HepG2 (cell line): Measurements from ENCODE around the gene INTS2. TPM values are rescaled to one million over a fixed set of nuclear protein-coding genes. Genes with fewer than 3 reads are reported as not detected.

ENCODE experiments used
- AHR ChIP-seq: IDR thresholded peaks from 2 replicates; pipeline ENCODE4 v1.6.1; 2018; ENCODE audit warnings: missing genetic modification reagents, missing compliant biosample characterization
- ATF7 ChIP-seq, 2 experiments: fragments of 450-650 bp in 1 of 2; sonication (generic) in 1 of 2; formaldehyde crosslinking in 1 of 2; IDR thresholded peaks; 2 replicates each; pipeline versions ENCODE4 v1.4.0 to v1.6.1; 2016 to 2020; ENCODE audit warnings: antibody characterized with exemption in 1 of 2, mild to moderate bottlenecking in 1 of 2, missing genetic modification reagents in 1 of 2
- DMAP1 ChIP-seq: IDR thresholded peaks from 2 replicates; pipeline ENCODE4 v1.6.1; 2016
- DRAP1 ChIP-seq: IDR thresholded peaks from 2 replicates; pipeline ENCODE4 v1.6.1; 2016; ENCODE audit warnings: missing genetic modification reagents, missing compliant biosample characterization
- E2F2 ChIP-seq: sonication (generic); formaldehyde crosslinking; IDR thresholded peaks from 2 replicates; pipeline ENCODE4 v1.4.0; 2020; ENCODE audit warnings: missing genetic modification reagents, borderline replicate concordance
- FOSL2 ChIP-seq: sonication (generic); formaldehyde crosslinking; IDR thresholded peaks from 2 replicates; pipeline ENCODE4 v1.4.0; 2020; ENCODE audit warnings: missing genetic modification reagents
- HDAC1 ChIP-seq: sonication (generic); formaldehyde crosslinking; IDR thresholded peaks from 2 replicates; pipeline ENCODE4 v1.5.1; 2020; ENCODE audit warnings: mild to moderate bottlenecking, missing genetic modification reagents
- HNRNPLL ChIP-seq: fragments of 200-400 bp; formaldehyde crosslinking; IDR thresholded peaks from 2 replicates; pipeline ENCODE4 v1.6.1; 2017; ENCODE audit warnings: mild to moderate bottlenecking, low read depth, low read length; ENCODE audit not compliant: poor library complexity, severe bottlenecking
- KLF15 ChIP-seq: sonication (generic); formaldehyde crosslinking; IDR thresholded peaks from 2 replicates; pipeline ENCODE4 v1.8.1; 2023; ENCODE audit warnings: borderline replicate concordance, mild to moderate bottlenecking, inconsistent platforms, missing genetic modification reagents, mixed read lengths
- MAFK ChIP-seq, 2 experiments: IDR thresholded peaks in 1 of 2; conservative IDR thresholded peaks in 1 of 2; 2 replicates each; pipeline ENCODE4 v1.6.1; 2011; ENCODE audit warnings: improper control_type of control experiment in 2 of 2, low read length in 2 of 2
- PAWR ChIP-seq: sonication (generic); formaldehyde crosslinking; IDR thresholded peaks from 2 replicates; pipeline ENCODE4 v1.4.0; 2020; ENCODE audit warnings: missing genetic modification reagents, mild to moderate bottlenecking, borderline replicate concordance
- RBFOX2 ChIP-seq: fragments of 200-400 bp; formaldehyde crosslinking; IDR thresholded peaks from 2 replicates; pipeline ENCODE4 v1.6.1; 2017; ENCODE audit warnings: low read depth, mild to moderate bottlenecking, low read length
- RELA ChIP-seq: sonication (generic); formaldehyde crosslinking; IDR thresholded peaks from 2 replicates; pipeline ENCODE4 v1.4.0; 2020; ENCODE audit warnings: missing genetic modification reagents
- SP4 ChIP-seq: sonication (generic); formaldehyde crosslinking; IDR thresholded peaks from 2 replicates; pipeline ENCODE4 v1.8.1; 2023; ENCODE audit warnings: mild to moderate bottlenecking, missing genetic modification reagents
- SSRP1 ChIP-seq: IDR thresholded peaks from 2 replicates; pipeline ENCODE4 v1.6.1; 2016; ENCODE audit warnings: control low read depth
- SYNCRIP ChIP-seq: fragments of 200-400 bp; formaldehyde crosslinking; IDR thresholded peaks from 2 replicates; pipeline ENCODE4 v1.6.1; 2018; ENCODE audit warnings: mild to moderate bottlenecking, low read depth, low read length; ENCODE audit not compliant: insufficient read depth
- TBL1XR1 ChIP-seq: fragments of 150-350 bp; IDR thresholded peaks from 2 replicates; pipeline ENCODE4 v1.6.1; 2014; ENCODE audit warnings: borderline replicate concordance, low read length; ENCODE audit not compliant: partially characterized antibody
- TRIM24 ChIP-seq: sonication (generic); formaldehyde crosslinking; IDR thresholded peaks from 2 replicates; pipeline ENCODE4 v1.8.0; 2022; ENCODE audit warnings: mild to moderate bottlenecking, missing genetic modification reagents
- YEATS4 ChIP-seq: sonication (generic); formaldehyde crosslinking; IDR thresholded peaks from 2 replicates; pipeline ENCODE4 v1.4.0; 2020; ENCODE audit warnings: missing genetic modification reagents, borderline replicate concordance
- ZIK1 ChIP-seq: sonication (generic); formaldehyde crosslinking; IDR thresholded peaks from 2 replicates; pipeline ENCODE4 v1.5.0; 2020; ENCODE audit warnings: mild to moderate bottlenecking, low read depth, missing genetic modification reagents, borderline replicate concordance
- ZNF205 ChIP-seq: IDR thresholded peaks from 2 replicates; pipeline ENCODE4 v1.6.1; 2018; ENCODE audit warnings: missing biosample characterization, missing genetic modification reagents
- ZNF282 ChIP-seq: fragments of 450-650 bp; IDR thresholded peaks from 2 replicates; pipeline ENCODE4 v1.6.1; 2018; ENCODE audit not compliant: partially characterized antibody
- ZNF296 ChIP-seq: sonication (generic); formaldehyde crosslinking; conservative IDR thresholded peaks from 2 replicates; pipeline ENCODE4 v1.5.0; 2020; ENCODE audit warnings: mild to moderate bottlenecking, missing genetic modification reagents
- ZSCAN30 ChIP-seq: sonication (generic); formaldehyde crosslinking; IDR thresholded peaks from 2 replicates; pipeline ENCODE4 v1.5.0; 2020; ENCODE audit warnings: mild to moderate bottlenecking, missing genetic modification reagents
- polyA plus RNA-seq, 8 experiments: library from polyadenylated mRNA; depleted of rRNA in 3 of 8; stranded (reverse) in 7 of 8; unstranded in 1 of 8; fragments of >200 nt; fragmentation: Illumina TruSeq in 4 of 8; extraction: Trizol in 4 of 8; gene quantifications; 2 replicates each; pipeline versions ENCODE4 v1.2.1 to v1.2.3, GENCODE V29; 2011 to 2016; ENCODE audit warnings: low read depth in 4 of 8, missing spikeins in 1 of 8, mixed read lengths in 1 of 8; ENCODE audit not compliant: insufficient read depth in 1 of 8
- total RNA-seq, 5 experiments: library from RNA; depleted of rRNA; stranded (reverse); fragments of >200 nt; fragmentation: Illumina TruSeq; extraction: Trizol; gene quantifications; 2 replicates each; pipeline ENCODE4 v1.2.3, GENCODE V29; 2016; ENCODE audit warnings: low read depth in 1 of 5

The INTS2 gene
- total and polyA plus RNA-seq, 2 of the 13 experiments (the other 11 are each of a cell fraction or from before 2014, with no cell fraction given) = 20.5 to 30.2 TPM

GRCh38 chr17:61862975-61863800 lies 64.6 kb downstream of the INTS2 start, which contains the start of gene BRIP1 (continued):
- TF ChIP-seq ATF7 (IDR thresholded peaks at IDR 0.05) (no peak), ATF7 (CRISPR knock-in tag; IDR thresholded peaks at IDR 0.05) (no peak), ZNF282 (no peak), KLF15 (CRISPR knock-in tag) (peak; percentile 68; the same call in 1 of the 2 replicates), ZNF205 (no peak), SSRP1 (CRISPR knock-in tag) (0 out of 2 replicates have a peak, but pooled peaks have one; percentile 64), E2F2 (CRISPR knock-in tag) (no peak), RBFOX2 (peak; percentile 30; the same call in 1 of the 2 replicates), RELA (CRISPR knock-in tag) (no peak), YEATS4 (no peak; the same call in 1 of the 2 replicates), ZSCAN30 (CRISPR knock-in tag) (no peak; the same call in 1 of the 2 replicates), FOSL2 (CRISPR knock-in tag) (no peak), TBL1XR1 (peak; percentile 22), SP4 (0 out of 2 replicates have a peak, but pooled peaks have one; percentile 62), MAFK (conservative IDR thresholded peaks at IDR 0.05 in 1 of 2, IDR thresholded peaks at IDR 0.05 in 1 of 2; ENCODE audit: low read length in 2 of 2) (peak; percentile 65 to 78), DRAP1 (peak; percentile 49; the same call in 1 of the 2 replicates), HDAC1 (CRISPR knock-in tag) (peak; percentile 68), TRIM24 (CRISPR knock-in tag) (no peak), ZIK1 (CRISPR knock-in tag) (no peak), SYNCRIP (no peak), HNRNPLL (peak; percentile 50), ZNF296 (CRISPR knock-in tag) (no peak), AHR (CRISPR knock-in tag) (peak; percentile 54; the same call in 1 of the 2 replicates), DMAP1 (peak; percentile 64; the same call in 1 of the 2 replicates), PAWR (CRISPR knock-in tag) (no peak)
